Esophagus squamous epithelium (tissue), 4 donors: Measurements from ENCODE around the gene SPNS1.

Experiments
- POLR2A ChIP-seq, 4 donors: fragments of 450-650 bp; IDR thresholded peaks; one replicate each; pipeline ENCODE4 v1.6.1; 2017; ENCODE audit warnings: antibody characterized with exemption in 4 of 4, mild to moderate bottlenecking in 4 of 4, moderate library complexity in 3 of 4
- TF ChIP-seq, protein P1 (sequence below), 6 experiments: fragments of 450-650 bp in 4 of 6; fragments of 200-600 bp in 2 of 6; sonication (generic) in 2 of 6; IDR thresholded peaks; one replicate each; pipeline ENCODE4 v1.5.1; 2016 to 2019; ENCODE audit warnings: antibody characterized with exemption in 6 of 6, mild to moderate bottlenecking in 4 of 6, moderate library complexity in 4 of 6

DNA sequence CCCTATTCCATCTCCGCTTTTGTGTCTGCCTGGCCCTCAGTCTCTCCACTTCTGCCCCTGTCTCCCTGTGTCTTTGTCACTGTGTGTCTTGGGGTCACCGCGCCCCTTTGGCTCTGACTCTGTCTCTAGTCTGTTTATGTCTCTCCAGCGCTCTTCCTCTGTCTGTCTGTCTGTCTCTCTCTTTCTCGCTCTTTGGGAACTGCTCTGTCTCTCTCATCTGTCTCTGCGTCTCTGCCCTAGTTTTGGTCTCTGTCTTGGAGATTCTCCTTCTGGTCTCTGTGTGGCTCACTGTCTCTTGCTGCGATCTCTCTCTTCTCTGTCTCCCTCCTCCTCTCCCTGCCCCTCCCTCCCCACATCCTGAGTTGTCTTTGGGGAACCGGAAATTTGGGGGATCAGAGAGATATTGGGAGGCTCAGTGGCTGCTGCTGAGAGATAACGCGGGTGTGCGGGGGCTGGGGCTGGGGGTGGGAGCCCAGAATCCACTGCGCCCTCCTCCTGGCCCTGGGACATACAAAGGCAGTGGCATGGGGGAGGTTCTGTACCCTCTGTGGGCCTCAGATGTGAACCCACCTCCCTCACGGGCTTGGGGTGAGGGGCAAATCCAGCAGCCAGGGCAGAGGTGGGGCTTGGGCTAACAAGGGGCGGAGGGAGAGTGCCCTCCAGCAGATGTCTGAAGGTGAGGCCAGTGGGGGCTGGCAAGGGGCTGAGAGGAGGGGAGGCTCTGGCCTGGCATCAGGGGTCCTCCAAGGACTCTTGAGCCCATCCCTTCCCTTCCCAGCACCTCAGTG is 34.7 kb downstream of the SPNS1 start:
- TF ChIP-seq, protein P1, sequence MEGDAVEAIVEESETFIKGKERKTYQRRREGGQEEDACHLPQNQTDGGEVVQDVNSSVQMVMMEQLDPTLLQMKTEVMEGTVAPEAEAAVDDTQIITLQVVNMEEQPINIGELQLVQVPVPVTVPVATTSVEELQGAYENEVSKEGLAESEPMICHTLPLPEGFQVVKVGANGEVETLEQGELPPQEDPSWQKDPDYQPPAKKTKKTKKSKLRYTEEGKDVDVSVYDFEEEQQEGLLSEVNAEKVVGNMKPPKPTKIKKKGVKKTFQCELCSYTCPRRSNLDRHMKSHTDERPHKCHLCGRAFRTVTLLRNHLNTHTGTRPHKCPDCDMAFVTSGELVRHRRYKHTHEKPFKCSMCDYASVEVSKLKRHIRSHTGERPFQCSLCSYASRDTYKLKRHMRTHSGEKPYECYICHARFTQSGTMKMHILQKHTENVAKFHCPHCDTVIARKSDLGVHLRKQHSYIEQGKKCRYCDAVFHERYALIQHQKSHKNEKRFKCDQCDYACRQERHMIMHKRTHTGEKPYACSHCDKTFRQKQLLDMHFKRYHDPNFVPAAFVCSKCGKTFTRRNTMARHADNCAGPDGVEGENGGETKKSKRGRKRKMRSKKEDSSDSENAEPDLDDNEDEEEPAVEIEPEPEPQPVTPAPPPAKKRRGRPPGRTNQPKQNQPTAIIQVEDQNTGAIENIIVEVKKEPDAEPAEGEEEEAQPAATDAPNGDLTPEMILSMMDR (IDR thresholded peaks at IDR 0.05), result no peak
- TF ChIP-seq POLR2A (IDR thresholded peaks at IDR 0.05), result no peak
